Measurements from ENCODE around the gene ENHO. TPM values are rescaled to one million over a fixed set of nuclear protein-coding genes. Genes with fewer than 3 reads are reported as not detected.

Gene ENHO
- total RNA-seq, 4 donors from 2014 or later, result 1.5 to 1.9 TPM; not detected in 2

- TF ChIP-seq CTCF (IDR thresholded peaks at IDR 0.05; ENCODE audit: low read depth), result no peak
Measured at GRCh38 chr9:34559624-34560455, 37.0 kb upstream of the ENHO start.

- no peak for TF ChIP-seq CTCF (IDR thresholded peaks at IDR 0.05; ENCODE audit: low read depth)
Measured at GRCh38 chr9:34558919-34559623, 36.3 kb upstream of the ENHO start.

- TF ChIP-seq CTCF (IDR thresholded peaks at IDR 0.05; ENCODE audit: low read depth), result no peak
Measured at GRCh38 chr9:34558364-34558763, 35.6 kb upstream of the ENHO start.

- TF ChIP-seq CTCF (IDR thresholded peaks at IDR 0.05; ENCODE audit: low read depth), result no peak
Measured at GRCh38 chr9:34557426-34558321, 34.9 kb upstream of the ENHO start.

- TF ChIP-seq CTCF (IDR thresholded peaks at IDR 0.05; ENCODE audit: low read depth), result no peak
Measured at GRCh38 chr9:34556949-34557348, 34.2 kb upstream of the ENHO start.

GRCh38 chr9:34555936-34556525 is 33.2 kb upstream of the ENHO start:
- TF ChIP-seq CTCF (IDR thresholded peaks at IDR 0.05; ENCODE audit: low read depth), result no peak
